Erythroblast (primary cell): ENCODE measurements around the gene ARL4D.

ENCODE experiments used
- GATA1 ChIP-seq: IDR thresholded peaks from 2 replicates; pipeline ENCODE4 v1.6.1; 2011; ENCODE audit warnings: low read depth, mild to moderate bottlenecking, control low read depth, low read length, moderate library complexity
- POLR2A ChIP-seq: IDR thresholded peaks from 2 replicates; pipeline ENCODE4 v1.6.1; 2011; ENCODE audit warnings: mild to moderate bottlenecking, low read length

GRCh38 chr17:43449470-43450248 is 50.9 kb downstream of the ARL4D start:
- TF ChIP-seq POLR2A, result no peak
- TF ChIP-seq GATA1, result no peak
